D721Med (cell line): ENCODE results near the gene RARA.
A peak's percentile ranks its signal among the peaks of the same experiment; 100 is the strongest.

ENCODE experiments used
- DNase-seq: peaks from one replicate; pipeline ENCODE4 v3.0.0; 2011; ENCODE audit warnings: low spot score; ENCODE audit not compliant: insufficient read length
- FAIRE-seq: peaks from 2 replicates; lab custom pipeline; 2011; peaks lifted over from hg19 to GRCh38; lab: Jason Lieb, UNC
- TF ChIP-seq, protein P1 (sequence below): IDR thresholded peaks from 2 replicates; pipeline ENCODE4 v1.5.1; 2012; ENCODE audit warnings: mild to moderate bottlenecking, control low read depth; ENCODE audit not compliant: insufficient read depth; ENCODE audit errors: missing control alignments

The RARA gene

DNA sequence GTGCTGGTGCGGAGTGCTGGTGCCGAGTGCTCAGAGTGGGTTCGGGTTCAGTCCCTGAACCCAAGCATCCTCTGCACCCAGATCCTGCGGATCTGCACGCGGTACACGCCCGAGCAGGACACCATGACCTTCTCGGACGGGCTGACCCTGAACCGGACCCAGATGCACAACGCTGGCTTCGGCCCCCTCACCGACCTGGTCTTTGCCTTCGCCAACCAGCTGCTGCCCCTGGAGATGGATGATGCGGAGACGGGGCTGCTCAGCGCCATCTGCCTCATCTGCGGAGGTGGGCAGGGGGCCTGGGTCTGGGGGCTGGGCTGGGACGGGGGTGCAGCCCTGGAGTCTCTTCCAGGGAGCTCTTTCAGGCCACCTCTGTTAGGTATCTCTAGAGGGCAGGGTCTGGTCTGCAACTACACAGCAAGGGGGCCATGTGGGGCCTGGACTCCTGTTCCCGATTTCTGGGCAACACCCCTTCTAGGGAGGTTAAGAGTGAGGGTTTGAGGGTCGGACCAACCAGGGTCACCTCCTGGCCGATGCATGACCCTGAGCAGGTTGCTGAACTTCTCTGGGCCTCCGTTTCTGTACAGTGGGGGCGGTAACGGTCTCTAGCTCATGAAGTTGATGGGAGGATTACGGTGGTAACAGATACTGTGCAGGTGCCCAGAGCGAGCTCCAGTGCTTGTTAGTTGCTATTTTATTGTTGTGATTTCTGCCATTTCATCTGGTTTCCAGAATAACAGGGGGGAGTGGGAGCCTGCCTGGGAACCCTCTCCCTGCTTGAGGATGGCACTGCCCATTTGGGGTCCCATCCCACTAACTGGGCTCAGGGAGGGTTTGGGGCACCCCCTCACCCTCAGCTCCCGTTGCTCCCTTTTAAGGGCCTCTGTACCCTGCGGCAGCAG, 45.5 kb downstream of the RARA start:
- DNase-seq (no peak), FAIRE-seq (no peak)
- TF ChIP-seq, protein P1, sequence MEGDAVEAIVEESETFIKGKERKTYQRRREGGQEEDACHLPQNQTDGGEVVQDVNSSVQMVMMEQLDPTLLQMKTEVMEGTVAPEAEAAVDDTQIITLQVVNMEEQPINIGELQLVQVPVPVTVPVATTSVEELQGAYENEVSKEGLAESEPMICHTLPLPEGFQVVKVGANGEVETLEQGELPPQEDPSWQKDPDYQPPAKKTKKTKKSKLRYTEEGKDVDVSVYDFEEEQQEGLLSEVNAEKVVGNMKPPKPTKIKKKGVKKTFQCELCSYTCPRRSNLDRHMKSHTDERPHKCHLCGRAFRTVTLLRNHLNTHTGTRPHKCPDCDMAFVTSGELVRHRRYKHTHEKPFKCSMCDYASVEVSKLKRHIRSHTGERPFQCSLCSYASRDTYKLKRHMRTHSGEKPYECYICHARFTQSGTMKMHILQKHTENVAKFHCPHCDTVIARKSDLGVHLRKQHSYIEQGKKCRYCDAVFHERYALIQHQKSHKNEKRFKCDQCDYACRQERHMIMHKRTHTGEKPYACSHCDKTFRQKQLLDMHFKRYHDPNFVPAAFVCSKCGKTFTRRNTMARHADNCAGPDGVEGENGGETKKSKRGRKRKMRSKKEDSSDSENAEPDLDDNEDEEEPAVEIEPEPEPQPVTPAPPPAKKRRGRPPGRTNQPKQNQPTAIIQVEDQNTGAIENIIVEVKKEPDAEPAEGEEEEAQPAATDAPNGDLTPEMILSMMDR: no peak

DNA sequence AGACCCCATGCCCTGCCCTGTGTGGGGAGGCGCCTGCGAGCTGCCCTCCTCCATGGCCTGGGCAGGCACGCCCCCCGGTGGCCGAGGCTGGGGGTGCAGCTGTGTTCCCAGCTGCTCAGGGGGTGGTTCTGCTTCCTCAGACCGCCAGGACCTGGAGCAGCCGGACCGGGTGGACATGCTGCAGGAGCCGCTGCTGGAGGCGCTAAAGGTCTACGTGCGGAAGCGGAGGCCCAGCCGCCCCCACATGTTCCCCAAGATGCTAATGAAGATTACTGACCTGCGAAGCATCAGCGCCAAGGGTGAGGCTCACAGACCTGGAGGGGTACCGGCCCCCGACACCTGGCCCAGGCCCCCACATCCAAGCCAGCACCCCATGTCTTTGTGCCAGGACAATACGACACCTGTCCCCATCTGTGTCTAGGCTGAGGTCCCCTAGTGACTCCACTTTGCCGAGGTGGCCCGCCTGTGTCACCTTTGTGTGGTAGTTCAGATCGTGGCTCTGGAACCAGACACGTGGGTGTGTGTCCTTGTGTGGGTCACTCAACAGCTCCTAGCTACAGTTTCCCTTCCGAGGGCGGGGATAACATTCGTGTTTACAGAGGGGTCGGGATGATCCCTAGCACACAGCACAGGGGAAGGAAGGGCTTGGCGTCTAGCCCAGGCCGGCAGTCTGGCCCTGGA, 46.3 kb downstream of the RARA start:
- DNase-seq (peak; percentile 96), FAIRE-seq (no peak)
- TF ChIP-seq, protein P1: peak; percentile 99

DNA sequence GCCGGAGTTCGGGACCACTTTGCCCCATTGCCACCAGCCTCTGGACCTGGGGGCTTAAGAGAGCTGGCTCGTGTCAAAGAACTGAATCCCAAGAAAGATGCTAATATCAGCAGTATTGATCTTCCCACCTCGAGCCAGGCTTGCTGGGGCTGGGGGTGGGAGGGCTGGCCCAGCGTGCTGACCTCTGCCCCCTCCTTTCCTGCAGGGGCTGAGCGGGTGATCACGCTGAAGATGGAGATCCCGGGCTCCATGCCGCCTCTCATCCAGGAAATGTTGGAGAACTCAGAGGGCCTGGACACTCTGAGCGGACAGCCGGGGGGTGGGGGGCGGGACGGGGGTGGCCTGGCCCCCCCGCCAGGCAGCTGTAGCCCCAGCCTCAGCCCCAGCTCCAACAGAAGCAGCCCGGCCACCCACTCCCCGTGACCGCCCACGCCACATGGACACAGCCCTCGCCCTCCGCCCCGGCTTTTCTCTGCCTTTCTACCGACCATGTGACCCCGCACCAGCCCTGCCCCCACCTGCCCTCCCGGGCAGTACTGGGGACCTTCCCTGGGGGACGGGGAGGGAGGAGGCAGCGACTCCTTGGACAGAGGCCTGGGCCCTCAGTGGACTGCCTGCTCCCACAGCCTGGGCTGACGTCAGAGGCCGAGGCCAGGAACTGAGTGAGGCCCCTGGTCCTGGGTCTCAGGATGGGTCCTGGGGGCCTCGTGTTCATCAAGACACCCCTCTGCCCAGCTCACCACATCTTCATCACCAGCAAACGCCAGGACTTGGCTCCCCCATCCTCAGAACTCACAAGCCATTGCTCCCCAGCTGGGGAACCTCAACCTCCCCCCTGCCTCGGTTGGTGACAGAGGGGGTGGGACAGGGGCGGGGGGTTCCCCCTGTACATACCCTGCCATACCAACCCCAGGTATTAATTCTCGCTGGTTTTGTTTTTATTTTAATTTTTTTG, 47.1 kb downstream of the RARA start:
- DNase-seq: no peak
- TF ChIP-seq, protein P1: no peak
- FAIRE-seq: no peak

DNA sequence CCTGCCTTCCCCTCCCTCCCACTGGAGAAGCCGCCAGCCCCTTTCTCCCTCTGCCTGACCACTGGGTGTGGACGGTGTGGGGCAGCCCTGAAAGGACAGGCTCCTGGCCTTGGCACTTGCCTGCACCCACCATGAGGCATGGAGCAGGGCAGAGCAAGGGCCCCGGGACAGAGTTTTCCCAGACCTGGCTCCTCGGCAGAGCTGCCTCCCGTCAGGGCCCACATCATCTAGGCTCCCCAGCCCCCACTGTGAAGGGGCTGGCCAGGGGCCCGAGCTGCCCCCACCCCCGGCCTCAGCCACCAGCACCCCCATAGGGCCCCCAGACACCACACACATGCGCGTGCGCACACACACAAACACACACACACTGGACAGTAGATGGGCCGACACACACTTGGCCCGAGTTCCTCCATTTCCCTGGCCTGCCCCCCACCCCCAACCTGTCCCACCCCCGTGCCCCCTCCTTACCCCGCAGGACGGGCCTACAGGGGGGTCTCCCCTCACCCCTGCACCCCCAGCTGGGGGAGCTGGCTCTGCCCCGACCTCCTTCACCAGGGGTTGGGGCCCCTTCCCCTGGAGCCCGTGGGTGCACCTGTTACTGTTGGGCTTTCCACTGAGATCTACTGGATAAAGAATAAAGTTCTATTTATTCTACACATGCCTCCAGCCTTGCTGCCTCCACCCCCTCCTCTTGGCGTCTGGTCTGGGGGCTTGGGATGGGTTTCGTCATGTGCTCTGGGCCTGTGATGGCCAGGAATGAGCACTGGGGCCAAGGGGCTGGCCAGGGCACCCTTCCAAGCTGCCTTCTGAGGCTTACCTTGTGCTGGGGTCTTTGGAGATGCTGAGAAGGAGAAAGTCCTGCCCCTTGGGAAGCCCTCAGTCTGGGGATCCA, 48.3 kb downstream of the RARA start:
- no peak for FAIRE-seq
- TF ChIP-seq, protein P1: no peak
- no peak for DNase-seq

DNA sequence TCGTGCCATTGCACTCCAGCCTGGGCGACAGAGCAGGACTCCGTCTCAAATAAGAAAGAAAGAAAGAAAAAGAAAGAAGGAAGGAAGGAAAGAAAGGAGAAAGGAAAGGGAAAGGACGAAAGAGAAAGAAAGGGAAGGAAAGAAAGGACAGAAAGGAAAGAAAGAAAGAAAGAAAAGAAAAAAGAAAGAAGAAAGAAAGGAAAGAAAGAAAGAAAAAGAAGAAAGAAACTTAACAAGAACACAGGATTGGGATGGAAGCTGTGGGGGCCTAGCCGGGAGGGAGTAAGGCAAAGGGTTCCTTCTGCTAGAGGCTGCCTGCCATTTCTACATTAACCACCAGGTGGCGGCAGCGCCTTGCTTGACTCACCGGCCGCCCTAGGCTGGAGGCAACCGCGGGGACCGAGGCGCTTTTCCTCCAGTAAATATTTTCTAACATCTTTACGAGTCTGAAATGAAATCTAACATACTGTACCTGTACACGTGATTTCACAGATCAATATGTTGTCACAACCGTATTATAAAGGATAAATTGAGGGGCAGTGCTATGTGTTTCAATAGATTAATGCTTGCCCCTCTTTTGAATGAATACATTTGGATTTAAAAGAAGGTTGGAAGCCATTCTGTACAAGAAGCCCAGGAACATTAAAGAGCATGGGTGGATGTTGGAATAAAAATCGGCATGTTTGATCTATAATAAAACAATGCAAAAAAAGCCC, 49.5 kb downstream of the RARA start:
- peak; percentile 97 for DNase-seq
- TF ChIP-seq, protein P1: peak; percentile 99
- no peak for FAIRE-seq
